K562 (cell line): ENCODE measurements around the gene SHISA9. TPM values are rescaled to one million over a fixed set of nuclear protein-coding genes. Genes with fewer than 3 reads are reported as not detected.

Experiments
- ATAC-seq: fragments of 200-7000 bp; cut with Tn5 transposase; 3 replicates; pipeline ENCODE4 v1.9.1; 2020; ENCODE audit warnings: moderate library complexity
- BruUV-seq: library from RNA; stranded (reverse); fragments of 400-500 nt; replicated peaks from 2 replicates; lab custom pipeline; 2021; lab: Mats Ljungman, UMichigan
- CTCF ChIA-PET: fragments of 300-600 bp; formaldehyde crosslinking; extraction: SDS; loops from one replicate; lab custom pipeline; 2021; ENCODE audit warnings: low intra/inter-chr PET ratio; lab: Yijun Ruan, JAX
- POLR2A ChIA-PET: fragments of 300-600, 350-650 bp; sonication (Branson Sonifier 250); formaldehyde crosslinking; extraction: SDS; loops from one replicate; lab custom pipeline; 2021; ENCODE audit warnings: antibody characterized with exemption, inconsistent platforms; lab: Yijun Ruan, JAX
- DNase-seq, 4 experiments: peaks; one replicate each; pipeline versions ENCODE4 v3.0.0 to v3.0.0-alpha.2; 2011 to 2018; ENCODE audit warnings: low spot score in 3 of 4, mixed read lengths in 3 of 4; ENCODE audit errors: extremely low read depth in 1 of 4
- FAIRE-seq: peaks from 2 replicates; lab custom pipeline; 2011; peaks lifted over from hg19 to GRCh38; lab: Jason Lieb, UNC
- H2AFZ ChIP-seq: 2 replicates; pipeline ENCODE4 v1.6.0; 2011; ENCODE audit warnings: low read depth, low read length, control low read depth, inconsistent platforms
- H3K27ac ChIP-seq: fragments of 200-600 bp; 3 replicates; pipeline ENCODE4 v1.8.0; 2011; ENCODE audit warnings: low read depth, mild to moderate bottlenecking, control low read depth, inconsistent platforms, low read length, moderate library complexity, mixed read lengths; ENCODE audit errors: extremely low read depth
- H3K27me3 ChIP-seq, 2 experiments: fragments of 300-600 bp in 1 of 2; 2 replicates in 1 of 2; 3 replicates in 1 of 2; pipeline versions ENCODE4 v1.6.0 to v1.8.0; 2011; ENCODE audit warnings: inconsistent platforms in 2 of 2, low read length in 2 of 2, mild to moderate bottlenecking in 1 of 2, mixed read lengths in 1 of 2, moderate library complexity in 1 of 2; ENCODE audit not compliant: control insufficient read depth in 2 of 2, insufficient read depth in 2 of 2
- H3K36me3 ChIP-seq: fragments of 300-600 bp; 3 replicates; pipeline ENCODE4 v1.8.0; 2011; ENCODE audit warnings: mild to moderate bottlenecking, low read length, inconsistent platforms; ENCODE audit not compliant: control insufficient read depth, insufficient read depth
- H3K4me1 ChIP-seq, 2 experiments: fragments of 200-600 bp in 1 of 2; replicated peaks in 1 of 2; 2 replicates in 1 of 2; 3 replicates in 1 of 2; pipeline versions ENCODE4 v1.5.1 to v1.8.0; 2011; ENCODE audit warnings: inconsistent platforms in 2 of 2, low read length in 2 of 2, mild to moderate bottlenecking in 1 of 2, mixed read lengths in 1 of 2, moderate library complexity in 1 of 2; ENCODE audit not compliant: control insufficient read depth in 2 of 2, insufficient read depth in 2 of 2
- H3K4me2 ChIP-seq: 2 replicates; pipeline ENCODE4 v1.6.1; 2011; ENCODE audit warnings: low read length, control low read depth, inconsistent platforms, mixed read lengths; ENCODE audit not compliant: insufficient read depth
- H3K4me3 ChIP-seq: fragments of 200-600 bp; sonication (generic), shearing (Covaris generic); 2 replicates; pipeline ENCODE4 v1.5.1; 2016; ENCODE audit warnings: control low read depth, inconsistent platforms
- H3K79me2 ChIP-seq: fragments of 200-600 bp; 3 replicates; pipeline ENCODE4 v1.8.0; 2011; ENCODE audit warnings: low read length, inconsistent platforms; ENCODE audit not compliant: control insufficient read depth, insufficient read depth
- H3K9ac ChIP-seq, 2 experiments: 2 replicates each; pipeline versions ENCODE4 v1.6.0 to v1.6.1; 2011; ENCODE audit warnings: low read depth in 2 of 2, low read length in 2 of 2, control low read depth in 1 of 2, inconsistent platforms in 1 of 2, mild to moderate bottlenecking in 1 of 2, mixed read lengths in 1 of 2; ENCODE audit not compliant: insufficient read depth in 1 of 2
- H3K9me1 ChIP-seq: one replicate; pipeline ENCODE4 v1.6.0; 2011; ENCODE audit warnings: inconsistent platforms, mild to moderate bottlenecking, low read length, moderate library complexity; ENCODE audit not compliant: control insufficient read depth, insufficient read depth
- H3K9me3 ChIP-seq: replicated peaks from 2 replicates; pipeline ENCODE4 v1.5.1; 2011; ENCODE audit warnings: low read depth, low read length, inconsistent platforms; ENCODE audit not compliant: control insufficient read depth, insufficient read depth
- H4K20me1 ChIP-seq: replicated peaks from 2 replicates; pipeline ENCODE4 v1.6.1; 2011; ENCODE audit warnings: low read length, inconsistent platforms, mixed read lengths; ENCODE audit not compliant: control insufficient read depth, insufficient read depth
- BRCA1 ChIP-seq, 2 experiments: fragments of 450-650 bp in 1 of 2; sonication (generic) in 1 of 2; formaldehyde crosslinking in 1 of 2; IDR thresholded peaks; 2 replicates each; pipeline versions ENCODE4 v1.5.0 to v1.6.1; 2017 to 2020; ENCODE audit warnings: mild to moderate bottlenecking in 1 of 2, missing genetic modification reagents in 1 of 2
- CEBPG ChIP-seq, 3 experiments: fragments of 200-800 bp in 1 of 3; sonication (Bioruptor generic) in 1 of 3; sonication (generic) in 1 of 3; formaldehyde crosslinking in 1 of 3; IDR thresholded peaks in 2 of 3; conservative IDR thresholded peaks in 1 of 3; 2 replicates each; pipeline versions ENCODE4 v1.6.1 to v1.8.0; 2016 to 2022; ENCODE audit warnings: missing compliant biosample characterization in 2 of 3, missing genetic modification characterization in 2 of 3, mild to moderate bottlenecking in 1 of 3, missing genetic modification reagents in 1 of 3
- FUS ChIP-seq: fragments of 200-400 bp; formaldehyde crosslinking; optimal IDR thresholded peaks from 2 replicates; pipeline ENCODE3; 2017; ENCODE audit warnings: low read depth, low read length
- JUN ChIP-seq, 2 experiments: sonication (generic) in 1 of 2; formaldehyde crosslinking in 1 of 2; IDR thresholded peaks; 2 replicates each; pipeline versions ENCODE4 v1.6.1 to v1.8.0; 2012 to 2022; ENCODE audit warnings: borderline replicate concordance in 2 of 2, mild to moderate bottlenecking in 2 of 2, improper control_type of control experiment in 1 of 2, low read depth in 1 of 2, low read length in 1 of 2, missing genetic modification reagents in 1 of 2
- KAT2B ChIP-seq: IDR thresholded peaks from one replicate; pipeline ENCODE4 v1.6.1; 2012; ENCODE audit warnings: low read depth, mild to moderate bottlenecking, control low read depth, inconsistent platforms, low read length, moderate library complexity
- TOE1 ChIP-seq, 2 experiments: fragments of 450-650 bp in 1 of 2; sonication (generic) in 1 of 2; formaldehyde crosslinking in 1 of 2; IDR thresholded peaks; 2 replicates each; pipeline versions ENCODE4 v1.7.1 to v1.8.0; 2016 to 2022; ENCODE audit warnings: borderline replicate concordance in 2 of 2, mild to moderate bottlenecking in 2 of 2, antibody characterized with exemption in 1 of 2, inconsistent platforms in 1 of 2, low read depth in 1 of 2, missing genetic modification reagents in 1 of 2, moderate library complexity in 1 of 2
- ZNF263 ChIP-seq: sonication (generic); formaldehyde crosslinking; IDR thresholded peaks from 2 replicates; pipeline ENCODE4 v1.8.0; 2022; ENCODE audit warnings: mild to moderate bottlenecking, missing genetic modification reagents, borderline replicate concordance
- ZNF324 ChIP-seq: fragments of 250-450 bp; sonication (Bioruptor Pico); IDR thresholded peaks from 2 replicates; pipeline ENCODE4 v1.4.0; 2020; ENCODE audit warnings: mild to moderate bottlenecking
- ZNF347 ChIP-seq: fragments of 450-650 bp; formaldehyde crosslinking; IDR thresholded peaks from 2 replicates; pipeline ENCODE4 v1.4.0; 2020; ENCODE audit warnings: low read depth, mild to moderate bottlenecking, moderate library complexity
- ZNF740 ChIP-seq, 3 experiments: fragments of 200-800 bp in 1 of 3; sonication (Bioruptor generic) in 1 of 3; sonication (generic) in 1 of 3; formaldehyde crosslinking in 1 of 3; IDR thresholded peaks; 2 replicates each; pipeline versions ENCODE4 v1.6.1 to v1.8.0; 2016 to 2022; ENCODE audit warnings: mild to moderate bottlenecking in 2 of 3, missing compliant biosample characterization in 2 of 3, missing genetic modification characterization in 2 of 3, missing genetic modification reagents in 1 of 3
- WGBS: fragments of 100-300 bp; shearing (Covaris generic); methylation state at CpG from one replicate; pipeline ENCODE4 v1.1.6; 2016; ENCODE audit warnings: low coverage, mixed read lengths; ENCODE audit not compliant: insufficient coverage; ENCODE audit errors: missing lambda C conversion rate; 5-methylcytosine and 5-hydroxymethylcytosine counted together
- in situ Hi-C: fragments of 300-500 bp; cut with MboI; formaldehyde crosslinking; loops from 4 replicates; pipeline ENCODE4 v1.15.0; 2018; ENCODE audit warnings: inconsistent platforms, mixed read lengths
- intact Hi-C: fragments of 100-400 bp; cut with micrococcal nuclease; formaldehyde crosslinking; loops from 2 replicates; pipeline ENCODE4 v1.14.2; 2022
- polyA plus RNA-seq, 8 experiments: library from polyadenylated mRNA; depleted of rRNA in 4 of 8; stranded (reverse) in 5 of 8; unstranded in 3 of 8; fragments of >200 nt; fragmentation: Nextera tagmentation in 2 of 8; fragmentation: Illumina TruSeq in 1 of 8; extraction: Ambion mirVana in 2 of 8; extraction: Trizol in 1 of 8; gene quantifications; 2 replicates each; pipeline versions ENCODE4 v1.2.1 to v1.2.3, GENCODE V29; 2011 to 2014; ENCODE audit warnings: inconsistent platforms in 1 of 8, missing spikeins in 1 of 8
- total RNA-seq, 7 experiments: library from RNA; depleted of rRNA in 6 of 7; stranded (reverse); fragments of >200 nt in 6 of 7; fragmentation: Illumina TruSeq in 2 of 7; extraction: Trizol in 2 of 7; gene quantifications; 2 replicates each; pipeline versions ENCODE4 v1.2.1 to v1.2.3, GENCODE V29; 2011 to 2021; ENCODE audit warnings: low replicate concordance in 1 of 7
- TF ChIP-seq, protein P1 (sequence below), 3 experiments: IDR thresholded peaks in 2 of 3; conservative IDR thresholded peaks in 1 of 3; 2 replicates each; pipeline ENCODE4 v1.5.1; 2011 to 2012; ENCODE audit warnings: low read length in 3 of 3, mild to moderate bottlenecking in 3 of 3, control low read depth in 2 of 3, improper control_type of control experiment in 1 of 3, inconsistent platforms in 1 of 3, low read depth in 1 of 3, mixed read lengths in 1 of 3, moderate library complexity in 1 of 3; ENCODE audit not compliant: insufficient read depth in 2 of 3
- TF ChIP-seq, protein P2 (sequence below): fragments of 450-650 bp; IDR thresholded peaks from one replicate; pipeline ENCODE4 v1.6.1; 2018; ENCODE audit warnings: mild to moderate bottlenecking, moderate library complexity; ENCODE audit not compliant: partially characterized antibody
- TF ChIP-seq, protein P3 (sequence below), 2 experiments: fragments of 450-650 bp in 1 of 2; sonication (generic) in 1 of 2; formaldehyde crosslinking in 1 of 2; IDR thresholded peaks in 1 of 2; conservative IDR thresholded peaks in 1 of 2; 2 replicates each; pipeline versions ENCODE4 v1.6.1 to v1.8.1; 2016 to 2023; ENCODE audit warnings: mild to moderate bottlenecking in 2 of 2, moderate library complexity in 2 of 2, inconsistent platforms in 1 of 2, missing genetic modification reagents in 1 of 2

Gene SHISA9
- total and polyA plus RNA-seq, 9 of the 15 experiments (the other 6 are each of a cell fraction or from before 2014, with no cell fraction given) = under 0.01 to 0.16 (median 0.01) TPM; not detected in 6

DNA sequence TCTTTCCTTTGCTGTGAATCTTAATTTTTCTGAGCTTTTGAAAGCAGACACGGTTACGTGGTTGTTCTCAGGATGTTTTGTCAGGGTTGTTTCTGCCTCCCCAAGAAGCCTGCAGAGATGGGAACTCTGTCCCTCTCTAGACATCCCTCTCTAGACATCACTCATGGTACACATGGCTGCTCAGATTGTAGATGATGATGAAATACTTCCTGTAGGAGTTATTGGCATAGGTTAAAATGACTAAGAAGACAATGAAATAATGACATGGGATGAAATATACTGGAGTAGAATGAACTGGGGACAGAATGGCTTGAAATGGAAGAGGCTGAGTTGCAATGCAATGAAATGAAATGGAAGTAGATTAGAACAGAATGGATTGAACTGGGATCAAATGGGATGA, 253.4 kb downstream of the SHISA9 start:
- H3K27me3 ChIP-seq = no peaks in the 10 kb centered on the region
- ChIA-PET CTCF (no interaction called here), POLR2A (no interaction called here)
- no peak overlapping the region for H2AFZ ChIP-seq
- no peaks in the 10 kb centered on the region for H3K79me2 ChIP-seq
- H3K9ac ChIP-seq = no peak overlapping the region
- FAIRE-seq = no peak
- no peaks in the 10 kb centered on the region for H3K4me1 ChIP-seq
- no peak for ATAC-seq
- H3K9me3 ChIP-seq = no peaks in the 10 kb centered on the region
- TF ChIP-seq ZNF324 (CRISPR knock-in tag) (no peak), FUS (no peak), TOE1 (IDR thresholded peaks at IDR 0.05; ENCODE audit: borderline replicate concordance) (no peak), TOE1 (CRISPR knock-in tag; IDR thresholded peaks at IDR 0.05; ENCODE audit: borderline replicate concordance, low read depth) (no peak), KAT2B (no peak), ZNF347 (no peak), CEBPG (CRISPR knock-in tag; IDR thresholded peaks at IDR 0.05) (no peak), CEBPG (tag; conservative IDR thresholded peaks at IDR 0.05 in 1 of 2, IDR thresholded peaks at IDR 0.05 in 1 of 2) (0 out of 4 replicates have a peak, but pooled peaks of 1 of the 2 experiments have one; percentile 38), BRCA1 (IDR thresholded peaks at IDR 0.05) (no peak), BRCA1 (CRISPR knock-in tag; IDR thresholded peaks at IDR 0.05) (no peak), ZNF740 (CRISPR knock-in tag; IDR thresholded peaks at IDR 0.05) (no peak), ZNF740 (tag; IDR thresholded peaks at IDR 0.05) (no peak), ZNF263 (CRISPR knock-in tag) (no peak), JUN (IDR thresholded peaks at IDR 0.05; ENCODE audit: borderline replicate concordance, low read depth, low read length) (no peak), JUN (CRISPR knock-in tag; IDR thresholded peaks at IDR 0.05; ENCODE audit: borderline replicate concordance) (no peak)
- TF ChIP-seq, protein P1, sequence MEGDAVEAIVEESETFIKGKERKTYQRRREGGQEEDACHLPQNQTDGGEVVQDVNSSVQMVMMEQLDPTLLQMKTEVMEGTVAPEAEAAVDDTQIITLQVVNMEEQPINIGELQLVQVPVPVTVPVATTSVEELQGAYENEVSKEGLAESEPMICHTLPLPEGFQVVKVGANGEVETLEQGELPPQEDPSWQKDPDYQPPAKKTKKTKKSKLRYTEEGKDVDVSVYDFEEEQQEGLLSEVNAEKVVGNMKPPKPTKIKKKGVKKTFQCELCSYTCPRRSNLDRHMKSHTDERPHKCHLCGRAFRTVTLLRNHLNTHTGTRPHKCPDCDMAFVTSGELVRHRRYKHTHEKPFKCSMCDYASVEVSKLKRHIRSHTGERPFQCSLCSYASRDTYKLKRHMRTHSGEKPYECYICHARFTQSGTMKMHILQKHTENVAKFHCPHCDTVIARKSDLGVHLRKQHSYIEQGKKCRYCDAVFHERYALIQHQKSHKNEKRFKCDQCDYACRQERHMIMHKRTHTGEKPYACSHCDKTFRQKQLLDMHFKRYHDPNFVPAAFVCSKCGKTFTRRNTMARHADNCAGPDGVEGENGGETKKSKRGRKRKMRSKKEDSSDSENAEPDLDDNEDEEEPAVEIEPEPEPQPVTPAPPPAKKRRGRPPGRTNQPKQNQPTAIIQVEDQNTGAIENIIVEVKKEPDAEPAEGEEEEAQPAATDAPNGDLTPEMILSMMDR (IDR thresholded peaks at IDR 0.05 in 2 of 3, conservative IDR thresholded peaks at IDR 0.05 in 1 of 3; ENCODE audit: insufficient read depth in 2 of 3, low read depth in 1 of 3, low read length in 3 of 3) = no peak
- TF ChIP-seq, protein P2, sequence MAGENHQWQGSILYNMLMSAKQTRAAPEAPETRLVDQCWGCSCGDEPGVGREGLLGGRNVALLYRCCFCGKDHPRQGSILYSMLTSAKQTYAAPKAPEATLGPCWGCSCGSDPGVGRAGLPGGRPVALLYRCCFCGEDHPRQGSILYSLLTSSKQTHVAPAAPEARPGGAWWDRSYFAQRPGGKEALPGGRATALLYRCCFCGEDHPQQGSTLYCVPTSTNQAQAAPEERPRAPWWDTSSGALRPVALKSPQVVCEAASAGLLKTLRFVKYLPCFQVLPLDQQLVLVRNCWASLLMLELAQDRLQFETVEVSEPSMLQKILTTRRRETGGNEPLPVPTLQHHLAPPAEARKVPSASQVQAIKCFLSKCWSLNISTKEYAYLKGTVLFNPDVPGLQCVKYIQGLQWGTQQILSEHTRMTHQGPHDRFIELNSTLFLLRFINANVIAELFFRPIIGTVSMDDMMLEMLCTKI = no peak
- TF ChIP-seq, protein P3, sequence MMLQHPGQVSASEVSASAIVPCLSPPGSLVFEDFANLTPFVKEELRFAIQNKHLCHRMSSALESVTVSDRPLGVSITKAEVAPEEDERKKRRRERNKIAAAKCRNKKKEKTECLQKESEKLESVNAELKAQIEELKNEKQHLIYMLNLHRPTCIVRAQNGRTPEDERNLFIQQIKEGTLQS (IDR thresholded peaks at IDR 0.05) = peak; percentile 43; the same call in 1 of the 2 replicates
- TF ChIP-seq, protein P3 (CRISPR knock-in tag; conservative IDR thresholded peaks at IDR 0.05) = no peak
- no peak overlapping the region for H3K4me3 ChIP-seq
- in situ Hi-C loops = no loop called here
- no peak overlapping the region for H3K4me2 ChIP-seq
- DNase-seq = no peak
- 0% methylated on average over 2 of the region's 2 CpGs for WGBS
- no peaks in the 10 kb centered on the region for H3K36me3 ChIP-seq
- H3K27ac ChIP-seq = no peak overlapping the region
- BruUV-seq = no TSS peak
- no peaks in the 10 kb centered on the region for H4K20me1 ChIP-seq
- H3K9me1 ChIP-seq = no peaks in the 10 kb centered on the region
- intact Hi-C loops = no loop called here
